ENCODE measurements around the gene TMPRSS5.

TMPRSS5 gene

GRCh38 chr11:113649311-113649710, 56.8 kb downstream of the TMPRSS5 start:
- DNase-seq: no peak
- H3K36me3 ChIP-seq: no peaks in the 10 kb centered on the region
- intact Hi-C loops (cut with DNase I; ENCODE audit: low total_unique reads): no loop called here
- H3K4me3 ChIP-seq: no peak overlapping the region
- H3K9me3 ChIP-seq: peaks cover 0 to 7% (median 0%) of the 10 kb centered on the region in 3 donors
- TF ChIP-seq CTCF (IDR thresholded peaks at IDR 0.05): no peak
- peaks cover 0 to 3% (median 0%) of the 10 kb centered on the region in 4 donors for H3K4me1 ChIP-seq
- no peak overlapping the region for H3K27ac ChIP-seq
- no peaks in the 10 kb centered on the region for H3K27me3 ChIP-seq

DNA sequence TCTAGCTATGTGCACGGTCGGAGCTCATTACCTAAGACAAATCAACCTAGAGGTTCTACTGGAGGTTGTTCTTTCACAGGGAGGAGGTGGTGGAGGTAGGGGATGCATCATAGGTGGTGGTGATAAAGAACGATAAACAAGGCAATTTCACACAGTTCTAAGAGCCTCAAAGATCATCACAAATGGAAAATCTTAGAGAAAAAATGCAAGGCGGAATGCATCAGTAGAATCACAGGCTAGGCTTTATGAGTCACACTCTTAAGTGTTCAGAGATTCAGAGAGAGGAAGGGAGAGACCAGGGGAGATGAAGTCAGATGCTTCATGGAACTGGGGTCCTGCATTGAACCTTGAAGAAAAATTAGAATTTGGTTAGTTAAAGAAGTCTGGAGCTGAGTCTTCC, 58.3 kb downstream of the TMPRSS5 start:
- no peaks in the 10 kb centered on the region for H3K36me3 ChIP-seq
- peaks cover 0 to 3% (median 0%) of the 10 kb centered on the region in 4 donors for H3K4me1 ChIP-seq
- no peak for DNase-seq
- no peaks in the 10 kb centered on the region for H3K27me3 ChIP-seq
- intact Hi-C loops (cut with DNase I; ENCODE audit: low total_unique reads): no loop called here
- H3K9me3 ChIP-seq: peaks cover 0 to 7% (median 0%) of the 10 kb centered on the region in 3 donors
- no peak overlapping the region for H3K27ac ChIP-seq
- no peak overlapping the region for H3K4me3 ChIP-seq
- no peak for TF ChIP-seq CTCF (IDR thresholded peaks at IDR 0.05)

GRCh38 chr11:113647108-113647507, 59.0 kb downstream of the TMPRSS5 start:
- no peak overlapping the region for H3K4me3 ChIP-seq
- TF ChIP-seq CTCF (IDR thresholded peaks at IDR 0.05): no peak
- no peak overlapping the region for H3K27ac ChIP-seq
- H3K9me3 ChIP-seq: peaks cover 0 to 7% (median 0%) of the 10 kb centered on the region in 3 donors
- intact Hi-C loops (cut with DNase I; ENCODE audit: low total_unique reads): no loop called here
- H3K4me1 ChIP-seq: peaks cover 0 to under 1% (median 0%) of the 10 kb centered on the region in 4 donors
- H3K27me3 ChIP-seq: no peaks in the 10 kb centered on the region
- no peak for DNase-seq
- H3K36me3 ChIP-seq: no peaks in the 10 kb centered on the region

DNA sequence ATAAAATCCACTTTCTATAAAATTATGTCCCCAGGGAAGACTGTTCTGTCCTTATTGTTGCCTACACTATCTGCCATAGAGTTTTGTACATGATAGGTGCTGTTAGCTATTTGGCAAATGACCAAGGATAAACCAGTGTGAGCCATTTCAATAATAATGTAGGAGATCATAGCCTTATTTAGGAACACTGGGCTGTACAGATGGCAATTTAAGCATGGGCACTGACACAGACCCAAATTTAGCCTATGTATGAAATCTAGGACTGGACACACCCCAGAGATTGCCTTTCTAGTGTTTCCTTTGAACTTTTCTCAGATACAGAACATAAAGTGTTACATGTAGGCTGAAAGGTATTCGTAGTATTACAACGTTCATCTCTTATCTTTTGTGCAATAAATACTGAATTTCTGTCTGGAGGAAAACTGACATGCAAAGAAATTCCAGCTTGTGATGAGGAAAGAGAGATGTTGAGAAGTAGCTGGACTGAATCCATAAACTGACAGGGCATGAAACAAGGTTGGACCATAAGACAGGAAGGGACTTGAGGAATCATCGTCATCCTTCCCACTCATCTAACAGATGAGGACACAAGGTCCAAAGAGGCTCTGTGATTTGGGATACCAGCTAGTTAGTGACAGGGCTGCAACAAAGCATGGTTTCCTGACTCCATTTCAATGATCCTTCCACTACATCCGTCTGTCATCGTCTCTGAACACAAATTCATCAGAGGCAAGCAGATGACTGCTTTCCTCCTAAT, 60.3 kb downstream of the TMPRSS5 start:
- no peaks in the 10 kb centered on the region for H3K27me3 ChIP-seq
- no peak overlapping the region for H3K4me3 ChIP-seq
- no peaks in the 10 kb centered on the region for H3K36me3 ChIP-seq
- H3K27ac ChIP-seq: no peak overlapping the region
- peaks cover 0 to 7% (median 0%) of the 10 kb centered on the region in 3 donors for H3K9me3 ChIP-seq
- TF ChIP-seq CTCF (IDR thresholded peaks at IDR 0.05): no peak
- no peaks in the 10 kb centered on the region for H3K4me1 ChIP-seq
- no peak for DNase-seq
- intact Hi-C loops (cut with DNase I; ENCODE audit: low total_unique reads): no loop called here

GRCh38 chr11:113644605-113645004, 61.5 kb downstream of the TMPRSS5 start:
- Histone ChIP-seq H3K27me3 (no peaks in the 10 kb centered on the region), H3K27ac (no peak overlapping the region), H3K4me3 (no peak overlapping the region), H3K9me3 (peaks cover 0 to 4% (median 0%) of the 10 kb centered on the region in 3 donors), H3K36me3 (no peaks in the 10 kb centered on the region), H3K4me1 (no peaks in the 10 kb centered on the region)
- intact Hi-C loops (cut with DNase I; ENCODE audit: low total_unique reads): no loop called here
- no peak for TF ChIP-seq CTCF (IDR thresholded peaks at IDR 0.05)
- DNase-seq: no peak

Measured in tibial artery (tissue), 4 donors.